Measurements from ENCODE around the gene CAMTA1.

The CAMTA1 gene

DNA sequence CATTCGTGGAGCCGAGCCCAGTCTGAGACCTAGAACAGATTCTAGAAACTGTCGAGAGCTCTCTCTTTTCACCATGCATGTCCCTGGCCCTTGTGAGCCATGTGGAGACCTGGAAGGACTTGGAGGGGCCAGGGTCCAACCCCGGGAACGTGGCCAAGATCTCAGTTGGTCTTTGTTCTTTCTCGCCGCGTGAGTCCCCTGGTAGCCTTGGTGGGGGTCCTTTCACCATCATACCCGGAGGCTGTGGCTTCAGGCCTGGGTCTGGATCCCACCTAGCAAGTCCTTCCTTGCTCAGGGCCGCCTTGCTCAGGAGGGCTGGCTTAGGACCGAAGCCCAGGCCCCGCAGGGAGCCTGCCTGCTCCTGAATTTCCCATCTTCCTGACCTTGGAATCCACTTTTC, 168.0 kb downstream of the CAMTA1 start:
- Histone ChIP-seq H3K9me2 (replicated peaks; ENCODE audit: insufficient read depth, low read length) (no peaks in the 10 kb centered on the region), H2AFZ (ENCODE audit: low read depth, low read length, severe bottlenecking) (no peak overlapping the region), H3K4me2 (ENCODE audit: low read depth, low read length, poor library complexity, severe bottlenecking) (no peak overlapping the region), H3K4me3 (ENCODE audit: insufficient read depth, low read length, poor library complexity, severe bottlenecking) (no peak overlapping the region), H3K79me2 (ENCODE audit: insufficient read depth, low read length) (no peaks in the 10 kb centered on the region), H3K36me3 (ENCODE audit: low read length) (no peaks in the 10 kb centered on the region), H3K27ac (ENCODE audit: low read depth, low read length) (no peak overlapping the region), H4K20me1 (ENCODE audit: low read depth, low read length) (no peaks in the 10 kb centered on the region), H3K9ac (ENCODE audit: low read length) (no peak overlapping the region), H3K27me3 (ENCODE audit: low read length) (no peaks in the 10 kb centered on the region), H3K9me3 (ENCODE audit: insufficient read depth, low read length) (no peaks in the 10 kb centered on the region), H3F3A (ENCODE audit: insufficient read depth) (no peaks in the 10 kb centered on the region)
- no peak for TF ChIP-seq EZH2phosphoT487 (conservative IDR thresholded peaks at IDR 0.05; ENCODE audit: low read length)
- no peak for TF ChIP-seq CTCF (IDR thresholded peaks at IDR 0.05; ENCODE audit: insufficient read depth, low read length, poor library complexity, severe bottlenecking)

- H3K27me3 ChIP-seq (ENCODE audit: low read length), result no peaks in the 10 kb centered on the region
These were observed 168.7 kb downstream of the CAMTA1 start for GRCh38 chr1:6953907-6954364.

DNA sequence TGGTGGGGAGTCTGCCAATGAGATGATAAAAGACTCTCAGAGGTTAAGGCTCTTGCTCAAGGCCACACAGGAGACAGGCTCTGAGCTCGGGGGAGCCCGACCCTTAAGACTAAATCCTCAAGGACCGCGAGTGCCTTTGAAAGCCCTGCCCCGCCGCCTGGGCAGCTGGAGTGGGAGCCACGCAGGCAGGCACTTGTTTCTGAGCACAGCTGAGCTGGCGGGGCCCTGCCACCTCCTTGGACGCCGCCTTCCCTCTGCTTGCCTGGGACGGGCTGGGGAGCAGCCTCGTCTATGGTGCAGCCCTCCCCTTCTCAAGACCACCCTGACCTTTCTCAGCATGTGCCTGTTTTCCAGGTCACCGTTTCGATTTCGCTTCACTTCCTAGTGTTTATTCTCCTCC, 169.3 kb downstream of the CAMTA1 start:
- H2AFZ ChIP-seq (ENCODE audit: low read depth, low read length, severe bottlenecking), result no peak overlapping the region
- no peaks in the 10 kb centered on the region for H3K79me2 ChIP-seq (ENCODE audit: insufficient read depth, low read length)
- no peaks in the 10 kb centered on the region for H3K9me2 ChIP-seq (replicated peaks; ENCODE audit: insufficient read depth, low read length)
- no peaks in the 10 kb centered on the region for H3K27me3 ChIP-seq (ENCODE audit: low read length)
- H4K20me1 ChIP-seq (ENCODE audit: low read depth, low read length), result no peaks in the 10 kb centered on the region
- no peak overlapping the region for H3K4me2 ChIP-seq (ENCODE audit: low read depth, low read length, poor library complexity, severe bottlenecking)
- TF ChIP-seq CTCF (IDR thresholded peaks at IDR 0.05; ENCODE audit: insufficient read depth, low read length, poor library complexity, severe bottlenecking), result no peak
- no peak for TF ChIP-seq EZH2phosphoT487 (conservative IDR thresholded peaks at IDR 0.05; ENCODE audit: low read length)
- no peaks in the 10 kb centered on the region for H3F3A ChIP-seq (ENCODE audit: insufficient read depth)
- H3K9ac ChIP-seq (ENCODE audit: low read length), result no peak overlapping the region
- no peaks in the 10 kb centered on the region for H3K36me3 ChIP-seq (ENCODE audit: low read length)
- H3K27ac ChIP-seq (ENCODE audit: low read depth, low read length), result no peak overlapping the region
- no peak overlapping the region for H3K4me3 ChIP-seq (ENCODE audit: insufficient read depth, low read length, poor library complexity, severe bottlenecking)
- no peaks in the 10 kb centered on the region for H3K9me3 ChIP-seq (ENCODE audit: insufficient read depth, low read length)

More at GRCh38 chr1:6953907-6954364, 168.7 kb downstream of the CAMTA1 start:
- no peak overlapping the region for H3K4me2 ChIP-seq (ENCODE audit: low read depth, low read length, poor library complexity, severe bottlenecking)
- no peak overlapping the region for H3K9ac ChIP-seq (ENCODE audit: low read length)
- H3K36me3 ChIP-seq (ENCODE audit: low read length), result no peaks in the 10 kb centered on the region
- TF ChIP-seq CTCF (IDR thresholded peaks at IDR 0.05; ENCODE audit: insufficient read depth, low read length, poor library complexity, severe bottlenecking) (no peak), EZH2phosphoT487 (conservative IDR thresholded peaks at IDR 0.05; ENCODE audit: low read length) (no peak)
- H3K79me2 ChIP-seq (ENCODE audit: insufficient read depth, low read length), result no peaks in the 10 kb centered on the region
- H3K27ac ChIP-seq (ENCODE audit: low read depth, low read length), result no peak overlapping the region
- H3K9me3 ChIP-seq (ENCODE audit: insufficient read depth, low read length), result no peaks in the 10 kb centered on the region
- no peak overlapping the region for H3K4me3 ChIP-seq (ENCODE audit: insufficient read depth, low read length, poor library complexity, severe bottlenecking)
- H3F3A ChIP-seq (ENCODE audit: insufficient read depth), result no peaks in the 10 kb centered on the region
- H2AFZ ChIP-seq (ENCODE audit: low read depth, low read length, severe bottlenecking), result no peak overlapping the region
- H4K20me1 ChIP-seq (ENCODE audit: low read depth, low read length), result no peaks in the 10 kb centered on the region
- no peaks in the 10 kb centered on the region for H3K9me2 ChIP-seq (replicated peaks; ENCODE audit: insufficient read depth, low read length)

Measured in SU-DHL-6 (cell line).